Measurements from ENCODE around the gene MKX. TPM values are rescaled to one million over a fixed set of nuclear protein-coding genes. Genes with fewer than 3 reads are reported as not detected.

The MKX gene
- total RNA-seq, 4 donors from 2014 or later, result 2.3 to 39.5 (median 26.5) TPM

GRCh38 chr10:27717224-27717623 is 28.4 kb downstream of the MKX start:
- 86% methylated on average over 3 of the region's 3 CpGs for WGBS, 2 donors (ENCODE audit: low coverage in 1 of 2)

DNA sequence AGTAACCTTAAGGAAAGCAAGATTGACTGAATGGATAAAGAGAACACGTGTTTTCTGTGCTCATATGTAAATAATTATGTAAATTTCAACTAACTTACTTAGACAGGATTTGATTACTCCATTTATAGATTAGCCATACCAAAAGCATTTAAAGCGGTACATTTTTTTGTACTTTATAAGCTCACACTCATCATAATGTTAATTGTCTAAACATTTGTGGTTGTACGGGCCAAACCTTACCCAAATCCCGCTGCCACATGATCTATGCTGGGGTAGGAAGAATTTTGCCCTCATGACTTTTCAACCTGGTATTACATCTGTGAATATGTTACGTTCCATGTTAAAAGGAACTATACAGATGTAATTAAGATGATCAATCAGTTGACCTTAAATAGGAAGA is 29.1 kb downstream of the MKX start:
- no peak for ATAC-seq
- peaks cover 0 to 48% (median 2%) of the 10 kb centered on the region in 3 donors for H3K4me1 ChIP-seq
- H3K27ac ChIP-seq, result no peak overlapping the region
- no peaks in the 10 kb centered on the region for H3K36me3 ChIP-seq
- WGBS, 2 donors (ENCODE audit: low coverage in 1 of 2), result 49 to 78% methylated on average over 5 of the region's 5 CpGs
- TF ChIP-seq, protein P1, sequence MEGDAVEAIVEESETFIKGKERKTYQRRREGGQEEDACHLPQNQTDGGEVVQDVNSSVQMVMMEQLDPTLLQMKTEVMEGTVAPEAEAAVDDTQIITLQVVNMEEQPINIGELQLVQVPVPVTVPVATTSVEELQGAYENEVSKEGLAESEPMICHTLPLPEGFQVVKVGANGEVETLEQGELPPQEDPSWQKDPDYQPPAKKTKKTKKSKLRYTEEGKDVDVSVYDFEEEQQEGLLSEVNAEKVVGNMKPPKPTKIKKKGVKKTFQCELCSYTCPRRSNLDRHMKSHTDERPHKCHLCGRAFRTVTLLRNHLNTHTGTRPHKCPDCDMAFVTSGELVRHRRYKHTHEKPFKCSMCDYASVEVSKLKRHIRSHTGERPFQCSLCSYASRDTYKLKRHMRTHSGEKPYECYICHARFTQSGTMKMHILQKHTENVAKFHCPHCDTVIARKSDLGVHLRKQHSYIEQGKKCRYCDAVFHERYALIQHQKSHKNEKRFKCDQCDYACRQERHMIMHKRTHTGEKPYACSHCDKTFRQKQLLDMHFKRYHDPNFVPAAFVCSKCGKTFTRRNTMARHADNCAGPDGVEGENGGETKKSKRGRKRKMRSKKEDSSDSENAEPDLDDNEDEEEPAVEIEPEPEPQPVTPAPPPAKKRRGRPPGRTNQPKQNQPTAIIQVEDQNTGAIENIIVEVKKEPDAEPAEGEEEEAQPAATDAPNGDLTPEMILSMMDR (IDR thresholded peaks at IDR 0.05), result no peak
- TF ChIP-seq POLR2AphosphoS5 (IDR thresholded peaks at IDR 0.05), result no peak
- no peak for TF ChIP-seq POLR2A (IDR thresholded peaks at IDR 0.05)
- no peak for TF ChIP-seq EP300 (IDR thresholded peaks at IDR 0.05)
- H3K27me3 ChIP-seq, result no peaks in the 10 kb centered on the region
- H3K4me3 ChIP-seq, result no peak overlapping the region
- no peaks in the 10 kb centered on the region for H3K9me3 ChIP-seq

More at GRCh38 chr10:27717224-27717623, 28.4 kb downstream of the MKX start:
- Histone ChIP-seq H3K27me3 (no peaks in the 10 kb centered on the region), H3K36me3 (no peaks in the 10 kb centered on the region), H3K9me3 (no peaks in the 10 kb centered on the region), H3K27ac (no peak overlapping the region), H3K4me1 (peaks cover 0 to 52% (median 2%) of the 10 kb centered on the region in 3 donors), H3K4me3 (no peak overlapping the region)
- no peak for ATAC-seq
- TF ChIP-seq EP300 (IDR thresholded peaks at IDR 0.05) (no peak), POLR2A (IDR thresholded peaks at IDR 0.05) (no peak), POLR2AphosphoS5 (IDR thresholded peaks at IDR 0.05) (no peak)
- TF ChIP-seq, protein P1 (IDR thresholded peaks at IDR 0.05), result no peak

DNA sequence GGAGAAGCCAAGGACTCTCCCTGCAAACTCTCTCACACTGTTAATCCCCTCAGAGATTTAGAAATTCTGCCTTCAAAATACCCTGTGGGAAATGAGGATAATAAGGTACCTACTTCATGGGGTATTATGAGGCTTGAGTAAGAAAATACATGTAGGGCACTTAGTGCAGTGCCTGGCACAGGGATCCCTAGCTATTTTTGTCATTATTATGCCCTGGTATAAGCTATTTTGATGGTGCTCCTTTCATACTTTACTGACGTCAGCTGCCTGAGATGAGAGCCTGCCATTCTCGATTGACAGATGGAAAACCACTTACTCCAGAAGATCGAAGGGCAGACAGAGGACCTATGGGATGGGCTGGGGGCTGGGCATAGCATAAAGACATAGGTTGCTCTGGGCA is 30.1 kb downstream of the MKX start:
- no peaks in the 10 kb centered on the region for H3K27me3 ChIP-seq
- no peaks in the 10 kb centered on the region for H3K36me3 ChIP-seq
- H3K9me3 ChIP-seq, result no peaks in the 10 kb centered on the region
- TF ChIP-seq POLR2AphosphoS5 (IDR thresholded peaks at IDR 0.05) (no peak), EP300 (IDR thresholded peaks at IDR 0.05) (no peak), POLR2A (IDR thresholded peaks at IDR 0.05) (no peak)
- TF ChIP-seq, protein P1 (IDR thresholded peaks at IDR 0.05), result no peak
- H3K4me1 ChIP-seq, result peaks cover 0 to 48% (median 2%) of the 10 kb centered on the region in 3 donors
- no peak overlapping the region for H3K4me3 ChIP-seq
- WGBS, 2 donors (ENCODE audit: low coverage in 1 of 2), result 87% methylated on average over 3 of the region's 3 CpGs; no CpG with 5 or more reads in 1 of the 2 donors
- H3K27ac ChIP-seq, result peak overlapping the region in 3 of 4 donors; percentile 41 to 59 (median 55)
- ATAC-seq, result no peak

DNA sequence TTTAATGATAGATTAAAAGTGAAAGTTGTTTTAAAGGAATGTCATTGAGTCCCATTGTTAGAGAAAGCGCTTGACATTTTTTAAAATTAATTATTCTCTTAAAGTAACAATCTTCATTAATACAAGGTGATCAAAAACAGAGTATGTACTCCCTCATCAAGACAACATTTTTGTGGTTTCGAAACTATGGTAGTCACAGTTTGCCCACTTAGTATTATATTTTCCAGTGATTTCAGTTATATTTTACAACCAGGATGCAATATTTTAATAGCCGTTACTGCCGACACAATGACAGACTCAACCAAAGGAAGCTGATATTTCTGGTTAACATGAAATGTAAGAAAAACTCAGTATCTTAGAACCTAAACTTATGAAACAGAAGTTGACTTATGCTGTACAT is 31.3 kb downstream of the MKX start:
- H3K27ac ChIP-seq, result peak overlapping the region in 3 of 4 donors; percentile 41 to 59 (median 55)

GRCh38 chr10:27713941-27714340 is 31.7 kb downstream of the MKX start:
- H3K4me1 ChIP-seq, result peaks cover 0 to 48% (median 2%) of the 10 kb centered on the region in 3 donors
- H3K36me3 ChIP-seq, result no peaks in the 10 kb centered on the region
- H3K27me3 ChIP-seq, result no peaks in the 10 kb centered on the region
- no peaks in the 10 kb centered on the region for H3K9me3 ChIP-seq
- WGBS, 2 donors (ENCODE audit: low coverage in 1 of 2), result 15 to 34% methylated on average over 2 to 3 of the region's 3 CpGs
- peak overlapping the region; percentile 11 to 30 for H3K4me3 ChIP-seq
- peak overlapping the region in 2 of 4 donors; percentile 55 to 59 for H3K27ac ChIP-seq
- TF ChIP-seq POLR2AphosphoS5 (IDR thresholded peaks at IDR 0.05), result no peak
- ATAC-seq, result peak; percentile 39

More for the DNA sequence above, 31.3 kb downstream of the MKX start:
- WGBS, 2 donors (ENCODE audit: low coverage in 1 of 2), result 57 to 58% methylated on average over 4 of the region's 4 CpGs
- Histone ChIP-seq H3K4me1 (peaks cover 0 to 48% (median 2%) of the 10 kb centered on the region in 3 donors), H3K36me3 (no peaks in the 10 kb centered on the region), H3K27me3 (no peaks in the 10 kb centered on the region), H3K9me3 (no peaks in the 10 kb centered on the region), H3K4me3 (peak overlapping the region; percentile 11 to 30)
- TF ChIP-seq, protein P1 (IDR thresholded peaks at IDR 0.05), result no peak
- TF ChIP-seq POLR2AphosphoS5 (IDR thresholded peaks at IDR 0.05), result no peak
- no peak for TF ChIP-seq EP300 (IDR thresholded peaks at IDR 0.05)
- TF ChIP-seq POLR2A (IDR thresholded peaks at IDR 0.05), result no peak
- ATAC-seq, result no peak
